ENCODE measurements around the gene KCTD6.
A peak's percentile ranks its signal among the peaks of the same experiment; 100 is the strongest.

KCTD6 gene

GRCh38 chr3:58491506-58492402 is at the start of gene KCTD6:
Gene KCTD6 (plus strand): TSS chr3:58492096. CDS start chr3:58498756, 6,660 bp downstream.
- DNase-seq: peak; percentile 83 to 92

GRCh38 chr3:58452176-58452575 is 39.7 kb upstream of the KCTD6 start:
- no peak for DNase-seq

GRCh38 chr3:58459160-58459559 is 32.7 kb upstream of the KCTD6 start:
- DNase-seq: no peak

- DNase-seq: no peak
Measured at GRCh38 chr3:58462829-58463180, 29.1 kb upstream of the KCTD6 start.

- DNase-seq: peak; percentile 72 to 73
Measured at GRCh38 chr3:58463181-58463941, 28.5 kb upstream of the KCTD6 start.

GRCh38 chr3:58463942-58464271 is 28.0 kb upstream of the KCTD6 start:
- no peak for DNase-seq

GRCh38 chr3:58464866-58465265 is 27.0 kb upstream of the KCTD6 start:
- DNase-seq: peak in 1 of 2 donors; percentile 15

- no peak for DNase-seq
Measured at GRCh38 chr3:58466899-58467563, 24.9 kb upstream of the KCTD6 start.

GRCh38 chr3:58469096-58469495 is 22.8 kb upstream of the KCTD6 start:
- no peak for DNase-seq

GRCh38 chr3:58470363-58471024 is 21.4 kb upstream of the KCTD6 start:
- DNase-seq: no peak

- peak; percentile 21 to 44 for DNase-seq
Measured at GRCh38 chr3:58471025-58471887, 20.6 kb upstream of the KCTD6 start.

- no peak for DNase-seq
Measured at GRCh38 chr3:58473275-58473674, 18.6 kb upstream of the KCTD6 start.

- DNase-seq: no peak
Measured at GRCh38 chr3:58474348-58474911, 17.5 kb upstream of the KCTD6 start.

GRCh38 chr3:58474967-58475578 is 16.8 kb upstream of the KCTD6 start:
- no peak for DNase-seq

GRCh38 chr3:58478781-58479180 is 13.1 kb upstream of the KCTD6 start:
- DNase-seq: no peak

- DNase-seq: no peak
Measured at GRCh38 chr3:58480309-58480708, 11.6 kb upstream of the KCTD6 start.

GRCh38 chr3:58482917-58483636 is 8.8 kb upstream of the KCTD6 start:
- no peak for DNase-seq

- DNase-seq: no peak
Measured at GRCh38 chr3:58484045-58484721, 7.7 kb upstream of the KCTD6 start.

GRCh38 chr3:58484722-58485069 is 7.2 kb upstream of the KCTD6 start:
- DNase-seq: no peak

- DNase-seq: no peak
Measured at GRCh38 chr3:58485801-58486435, 6.0 kb upstream of the KCTD6 start.
